GM12891 (cell line): ENCODE results near the gene AP5B1. TPM values are rescaled to one million over a fixed set of nuclear protein-coding genes. Genes with fewer than 3 reads are reported as not detected.
A peak's percentile ranks its signal among the peaks of the same experiment; 100 is the strongest.

Experiments used
- DNase-seq: peaks from one replicate; pipeline ENCODE4 v3.0.0; 2011; ENCODE audit warnings: low spot score; ENCODE audit not compliant: insufficient read length
- FAIRE-seq: peaks from 2 replicates; lab custom pipeline; 2011; peaks lifted over from hg19 to GRCh38; lab: Jason Lieb, UNC
- PAX5 ChIP-seq: IDR thresholded peaks from 2 replicates; pipeline ENCODE4 v1.6.1; 2011; ENCODE audit warnings: low read length, moderate library complexity, mild to moderate bottlenecking; ENCODE audit not compliant: insufficient read depth, severe bottlenecking
- POLR2A ChIP-seq: IDR thresholded peaks from 2 replicates; pipeline ENCODE4 v1.6.1; 2011; ENCODE audit warnings: low read depth, low read length, control low read depth
- POLR2AphosphoS5 ChIP-seq: IDR thresholded peaks from 2 replicates; pipeline ENCODE4 v1.6.1; 2011; ENCODE audit warnings: low read depth, low read length, control low read depth
- POU2F2 ChIP-seq: IDR thresholded peaks from 2 replicates; pipeline ENCODE4 v1.6.1; 2011; ENCODE audit warnings: low read depth, mild to moderate bottlenecking, control low read depth, low read length, moderate library complexity
- SPI1 ChIP-seq: IDR thresholded peaks from 2 replicates; pipeline ENCODE4 v1.6.1; 2011; ENCODE audit warnings: low read depth, low read length, control low read depth
- TAF1 ChIP-seq: IDR thresholded peaks from 2 replicates; pipeline ENCODE4 v1.6.1; 2011; ENCODE audit warnings: low read depth, low read length, control low read depth
- polyA plus RNA-seq: library from polyadenylated mRNA; unstranded; fragments of >200 nt; gene quantifications from one replicate; pipeline ENCODE4 v1.2.1, GENCODE V29; 2012; ENCODE audit warnings: low read depth, missing spikeins, inconsistent platforms; ENCODE audit not compliant: missing spikeins

The AP5B1 gene
- polyA plus RNA-seq: 4.8 TPM

- TF ChIP-seq POLR2A: no peak
- TF ChIP-seq POLR2AphosphoS5: no peak
- no peak for TF ChIP-seq POU2F2
- TF ChIP-seq SPI1: no peak
- no peak for TF ChIP-seq PAX5
- TF ChIP-seq TAF1: no peak
- DNase-seq (peak; percentile 87), FAIRE-seq (no peak)
These were observed at the start of gene AP5B1 for GRCh38 chr11:65780770-65781151. AP5B1 (minus strand) TSS chr11:65780976; CDS start chr11:65780591, 385 bp downstream.

DNA sequence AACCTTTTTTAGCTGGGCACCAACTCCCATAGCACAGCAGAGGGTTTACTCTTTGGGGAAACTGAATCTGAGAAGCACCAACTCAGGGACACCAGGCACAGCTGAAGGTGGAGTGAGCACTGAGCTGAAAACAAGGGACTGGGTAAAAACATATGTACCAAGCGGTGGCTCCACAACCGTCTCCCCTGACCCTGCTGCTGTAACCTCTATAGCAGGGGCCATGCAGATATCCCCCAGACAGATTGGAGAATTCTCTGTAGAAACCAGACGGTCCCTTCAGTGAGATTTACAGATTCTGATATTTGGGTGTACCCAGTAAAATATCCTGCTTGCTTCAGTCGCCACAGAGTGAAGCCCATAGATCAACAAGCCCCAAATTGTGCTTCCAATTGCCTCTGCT lies 48.7 kb upstream of the AP5B1 start:
- no peak for DNase-seq
- TF ChIP-seq POLR2A (no peak), TAF1 (no peak), SPI1 (no peak), PAX5 (no peak), POLR2AphosphoS5 (no peak), POU2F2 (no peak)
- no peak for FAIRE-seq

DNA sequence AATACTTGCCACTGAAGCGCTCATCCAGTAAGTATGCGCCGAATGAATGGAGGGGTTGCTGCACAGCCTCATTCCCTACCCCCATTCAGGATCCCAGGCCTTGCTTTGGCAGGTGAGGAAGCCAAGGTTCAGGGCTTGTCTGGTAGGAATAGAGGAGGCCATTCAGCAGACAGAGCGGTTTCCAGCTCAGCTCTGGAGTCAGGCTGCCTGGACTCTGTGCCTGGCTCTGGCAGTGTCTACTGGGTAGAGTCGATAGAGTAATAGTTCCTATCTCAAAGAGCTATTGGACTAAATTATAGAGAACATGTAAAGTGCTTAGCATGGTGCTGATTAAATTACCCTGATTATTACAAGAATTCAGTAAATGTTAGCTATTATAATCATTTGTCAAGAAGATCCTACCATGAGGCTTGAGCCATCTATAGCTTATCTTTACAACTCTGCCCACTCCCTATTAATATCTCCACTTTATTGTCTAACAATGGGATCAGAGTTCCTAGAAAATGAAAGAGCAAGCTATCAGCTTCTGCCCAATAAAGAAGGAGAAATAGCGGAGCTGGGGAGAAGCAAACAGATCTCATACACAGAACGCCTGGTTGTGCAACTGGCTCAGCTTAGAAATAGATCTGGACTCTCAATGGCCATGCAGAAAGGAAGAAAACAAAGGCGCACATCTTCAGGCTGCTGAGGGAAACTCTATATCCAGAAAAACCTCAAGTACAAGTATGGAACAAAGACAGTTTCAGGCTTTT lies 46.4 kb upstream of the AP5B1 start:
- no peak for FAIRE-seq
- no peak for DNase-seq
- TF ChIP-seq PAX5 (no peak), POLR2A (no peak), POLR2AphosphoS5 (no peak), TAF1 (no peak), SPI1 (no peak)

GRCh38 chr11:65822776-65823528 lies 42.2 kb upstream of the AP5B1 start:
- no peak for FAIRE-seq
- TF ChIP-seq TAF1 (no peak), POU2F2 (no peak)

GRCh38 chr11:65821107-65821506 lies 40.3 kb upstream of the AP5B1 start:
- FAIRE-seq (no peak), DNase-seq (no peak)
- TF ChIP-seq POLR2A: no peak
- no peak for TF ChIP-seq PAX5
- TF ChIP-seq SPI1: no peak
- TF ChIP-seq POU2F2: no peak
- TF ChIP-seq POLR2AphosphoS5: no peak
- TF ChIP-seq TAF1: no peak

More at GRCh38 chr11:65822776-65823528, 42.2 kb upstream of the AP5B1 start:
- no peak for DNase-seq

- FAIRE-seq (peak; percentile 97), DNase-seq (peak; percentile 95)
- TF ChIP-seq POLR2A (no peak), POLR2AphosphoS5 (no peak), PAX5 (peak; percentile 59)
These were observed 37.3 kb upstream of the AP5B1 start for GRCh38 chr11:65817835-65818680.

- no peak for DNase-seq
- no peak for FAIRE-seq
- TF ChIP-seq POLR2AphosphoS5 (no peak), TAF1 (no peak)
These were observed 36.6 kb upstream of the AP5B1 start for GRCh38 chr11:65817312-65817834.

GRCh38 chr11:65816696-65817095 lies 35.9 kb upstream of the AP5B1 start:
- FAIRE-seq (no peak), DNase-seq (no peak)
- TF ChIP-seq POU2F2 (no peak), PAX5 (no peak), TAF1 (no peak), POLR2AphosphoS5 (no peak), SPI1 (no peak), POLR2A (no peak)

DNA sequence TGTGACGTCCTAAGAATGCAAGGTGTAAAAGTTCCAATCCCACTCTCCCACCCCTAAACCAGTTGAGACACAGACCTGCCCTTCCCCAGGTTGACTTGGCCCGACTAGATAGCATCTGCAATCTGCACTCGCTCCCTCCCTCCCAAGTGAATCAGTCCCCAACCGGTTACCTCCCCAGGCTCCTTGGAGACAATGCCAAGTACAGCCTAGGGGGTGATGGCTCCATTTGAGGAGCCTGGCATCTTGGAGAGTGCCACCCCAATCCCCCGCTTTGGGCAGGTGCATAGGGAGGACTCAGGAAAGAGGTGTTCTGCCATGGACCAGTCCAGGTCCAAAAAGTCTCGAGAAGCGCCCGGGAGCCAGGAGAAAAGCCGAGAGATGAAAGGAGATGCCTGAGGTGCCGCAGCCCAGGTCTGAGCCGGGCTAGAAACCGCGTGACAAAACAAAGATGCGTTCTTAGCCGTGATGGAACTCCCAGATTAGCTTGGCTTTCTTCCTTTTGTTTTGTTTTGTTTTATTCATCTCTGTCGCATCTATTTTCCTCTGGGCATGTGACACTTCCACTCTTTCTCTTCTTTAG lies 34.3 kb upstream of the AP5B1 start:
- no peak for FAIRE-seq
- no peak for TF ChIP-seq POU2F2
- TF ChIP-seq TAF1: no peak
- TF ChIP-seq PAX5: no peak
- no peak for TF ChIP-seq SPI1
- no peak for TF ChIP-seq POLR2AphosphoS5
- TF ChIP-seq POLR2A: no peak
- no peak for DNase-seq
